ENCODE data around the gene C1orf122.

DNA sequence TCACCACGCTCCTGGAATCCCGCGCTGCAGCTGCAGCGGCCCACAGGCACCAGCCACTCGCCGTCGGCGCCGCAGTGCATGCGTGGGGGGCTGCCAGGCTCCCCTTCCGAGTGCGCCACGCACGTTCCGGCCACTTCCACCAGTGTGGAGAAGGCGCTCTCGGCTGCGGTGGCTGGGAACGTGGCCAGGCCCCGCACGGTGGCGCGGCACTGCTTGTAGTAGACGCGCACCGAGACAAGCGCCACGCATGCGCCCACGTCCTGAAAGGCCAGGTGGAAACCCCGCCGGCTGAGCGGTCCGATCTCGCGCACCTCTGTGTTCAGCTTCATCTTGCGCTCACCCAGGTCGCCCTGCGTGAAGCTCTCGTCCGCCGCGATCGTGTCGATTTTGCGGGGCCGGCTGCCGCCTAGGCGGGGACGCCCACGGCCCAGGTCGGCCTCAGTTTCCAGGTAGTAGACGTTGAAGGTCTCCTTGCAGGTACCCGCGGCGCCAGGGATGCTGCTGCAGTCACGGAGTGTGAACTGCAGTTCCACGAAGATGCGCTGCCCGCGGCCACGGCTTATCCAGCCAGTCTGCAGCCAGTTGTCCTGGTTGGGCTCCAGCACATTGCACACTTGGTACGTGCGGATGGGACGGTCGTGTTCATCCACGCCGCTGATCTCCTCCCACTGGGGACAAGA, 46.0 kb upstream of the C1orf122 start:
- TF ChIP-seq ISL1 (CRISPR knock-in tag; IDR thresholded peaks at IDR 0.05) (no peak), ARNTL (CRISPR knock-in tag; IDR thresholded peaks at IDR 0.05; ENCODE audit: borderline replicate concordance, low read depth) (no peak), BACH2 (CRISPR knock-in tag; IDR thresholded peaks at IDR 0.05; ENCODE audit: borderline replicate concordance) (no peak), OSR1 (CRISPR knock-in tag; IDR thresholded peaks at IDR 0.05) (no peak), ZC3H10 (CRISPR knock-in tag; IDR thresholded peaks at IDR 0.05) (no peak), ZFP30 (CRISPR knock-in tag; IDR thresholded peaks at IDR 0.05) (no peak), RARB (CRISPR knock-in tag; IDR thresholded peaks at IDR 0.05) (no peak)
- TF ChIP-seq, protein P1, sequence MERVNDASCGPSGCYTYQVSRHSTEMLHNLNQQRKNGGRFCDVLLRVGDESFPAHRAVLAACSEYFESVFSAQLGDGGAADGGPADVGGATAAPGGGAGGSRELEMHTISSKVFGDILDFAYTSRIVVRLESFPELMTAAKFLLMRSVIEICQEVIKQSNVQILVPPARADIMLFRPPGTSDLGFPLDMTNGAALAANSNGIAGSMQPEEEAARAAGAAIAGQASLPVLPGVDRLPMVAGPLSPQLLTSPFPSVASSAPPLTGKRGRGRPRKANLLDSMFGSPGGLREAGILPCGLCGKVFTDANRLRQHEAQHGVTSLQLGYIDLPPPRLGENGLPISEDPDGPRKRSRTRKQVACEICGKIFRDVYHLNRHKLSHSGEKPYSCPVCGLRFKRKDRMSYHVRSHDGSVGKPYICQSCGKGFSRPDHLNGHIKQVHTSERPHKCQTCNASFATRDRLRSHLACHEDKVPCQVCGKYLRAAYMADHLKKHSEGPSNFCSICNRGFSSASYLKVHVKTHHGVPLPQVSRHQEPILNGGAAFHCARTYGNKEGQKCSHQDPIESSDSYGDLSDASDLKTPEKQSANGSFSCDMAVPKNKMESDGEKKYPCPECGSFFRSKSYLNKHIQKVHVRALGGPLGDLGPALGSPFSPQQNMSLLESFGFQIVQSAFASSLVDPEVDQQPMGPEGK (CRISPR knock-in tag; IDR thresholded peaks at IDR 0.05; ENCODE audit: borderline replicate concordance) = no peak
- TF ChIP-seq, protein P2, sequence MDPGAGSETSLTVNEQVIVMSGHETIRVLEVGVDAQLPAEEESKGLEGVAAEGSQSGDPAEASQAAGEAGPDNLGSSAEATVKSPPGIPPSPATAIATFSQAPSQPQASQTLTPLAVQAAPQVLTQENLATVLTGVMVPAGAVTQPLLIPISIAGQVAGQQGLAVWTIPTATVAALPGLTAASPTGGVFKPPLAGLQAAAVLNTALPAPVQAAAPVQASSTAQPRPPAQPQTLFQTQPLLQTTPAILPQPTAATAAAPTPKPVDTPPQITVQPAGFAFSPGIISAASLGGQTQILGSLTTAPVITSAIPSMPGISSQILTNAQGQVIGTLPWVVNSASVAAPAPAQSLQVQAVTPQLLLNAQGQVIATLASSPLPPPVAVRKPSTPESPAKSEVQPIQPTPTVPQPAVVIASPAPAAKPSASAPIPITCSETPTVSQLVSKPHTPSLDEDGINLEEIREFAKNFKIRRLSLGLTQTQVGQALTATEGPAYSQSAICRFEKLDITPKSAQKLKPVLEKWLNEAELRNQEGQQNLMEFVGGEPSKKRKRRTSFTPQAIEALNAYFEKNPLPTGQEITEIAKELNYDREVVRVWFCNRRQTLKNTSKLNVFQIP (CRISPR knock-in tag; IDR thresholded peaks at IDR 0.05; ENCODE audit: borderline replicate concordance, low read depth) = no peak
- TF ChIP-seq, protein P3, sequence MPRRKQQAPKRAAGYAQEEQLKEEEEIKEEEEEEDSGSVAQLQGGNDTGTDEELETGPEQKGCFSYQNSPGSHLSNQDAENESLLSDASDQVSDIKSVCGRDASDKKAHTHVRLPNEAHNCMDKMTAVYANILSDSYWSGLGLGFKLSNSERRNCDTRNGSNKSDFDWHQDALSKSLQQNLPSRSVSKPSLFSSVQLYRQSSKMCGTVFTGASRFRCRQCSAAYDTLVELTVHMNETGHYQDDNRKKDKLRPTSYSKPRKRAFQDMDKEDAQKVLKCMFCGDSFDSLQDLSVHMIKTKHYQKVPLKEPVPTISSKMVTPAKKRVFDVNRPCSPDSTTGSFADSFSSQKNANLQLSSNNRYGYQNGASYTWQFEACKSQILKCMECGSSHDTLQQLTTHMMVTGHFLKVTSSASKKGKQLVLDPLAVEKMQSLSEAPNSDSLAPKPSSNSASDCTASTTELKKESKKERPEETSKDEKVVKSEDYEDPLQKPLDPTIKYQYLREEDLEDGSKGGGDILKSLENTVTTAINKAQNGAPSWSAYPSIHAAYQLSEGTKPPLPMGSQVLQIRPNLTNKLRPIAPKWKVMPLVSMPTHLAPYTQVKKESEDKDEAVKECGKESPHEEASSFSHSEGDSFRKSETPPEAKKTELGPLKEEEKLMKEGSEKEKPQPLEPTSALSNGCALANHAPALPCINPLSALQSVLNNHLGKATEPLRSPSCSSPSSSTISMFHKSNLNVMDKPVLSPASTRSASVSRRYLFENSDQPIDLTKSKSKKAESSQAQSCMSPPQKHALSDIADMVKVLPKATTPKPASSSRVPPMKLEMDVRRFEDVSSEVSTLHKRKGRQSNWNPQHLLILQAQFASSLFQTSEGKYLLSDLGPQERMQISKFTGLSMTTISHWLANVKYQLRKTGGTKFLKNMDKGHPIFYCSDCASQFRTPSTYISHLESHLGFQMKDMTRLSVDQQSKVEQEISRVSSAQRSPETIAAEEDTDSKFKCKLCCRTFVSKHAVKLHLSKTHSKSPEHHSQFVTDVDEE (CRISPR knock-in tag; IDR thresholded peaks at IDR 0.05) = no peak
